HG03469 (cell line): ENCODE results near the gene OXA1L.
"Not testable (repeated sequence)": the region's sequence is repeated elsewhere in the genome, so short reads cannot be mapped to it uniquely, and the experiment has no call there.

Source experiments
- ATAC-seq: cut with Tn5 transposase; IDR thresholded peaks from one replicate; pipeline ENCODE4 v1.9.1; 2021; ENCODE audit warnings: mild to moderate bottlenecking, moderate library complexity, moderate number of reproducible peaks; ENCODE audit not compliant: unreplicated experiment

The OXA1L gene

GRCh38 chr14:22766457-22767322 is at the start of gene OXA1L:
TSS of gene OXA1L (plus strand) at chr14:22766688. CDS start at chr14:22766702, 14 bp downstream.
- ATAC-seq = peak; percentile 45

GRCh38 chr14:22718091-22718490 is 48.4 kb upstream of the OXA1L start:
- ATAC-seq = no peak

- ATAC-seq = no peak
These were observed 45.3 kb upstream of the OXA1L start for GRCh38 chr14:22721213-22721612.

GRCh38 chr14:22723815-22724214 is 42.7 kb upstream of the OXA1L start:
- no peak for ATAC-seq

DNA sequence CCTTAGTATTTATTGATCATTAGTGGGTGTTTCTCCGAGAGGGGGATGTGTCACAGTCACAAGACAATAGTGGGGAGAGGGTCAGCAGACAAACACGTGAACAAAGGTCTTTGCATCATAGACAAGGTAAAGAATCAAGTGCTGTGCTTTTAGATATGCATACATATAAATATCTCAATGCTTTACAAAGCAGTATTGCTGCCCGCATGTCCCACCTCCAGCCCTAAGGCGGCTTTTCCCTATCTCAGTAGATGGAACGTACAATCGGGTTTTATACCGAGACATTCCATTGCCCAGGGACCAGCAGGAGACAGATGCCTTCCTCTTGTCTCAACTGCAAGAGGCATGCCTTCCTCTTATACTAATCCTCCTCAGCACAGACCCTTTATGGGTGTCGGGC is 41.6 kb upstream of the OXA1L start:
- ATAC-seq = not testable (repeated sequence)

DNA sequence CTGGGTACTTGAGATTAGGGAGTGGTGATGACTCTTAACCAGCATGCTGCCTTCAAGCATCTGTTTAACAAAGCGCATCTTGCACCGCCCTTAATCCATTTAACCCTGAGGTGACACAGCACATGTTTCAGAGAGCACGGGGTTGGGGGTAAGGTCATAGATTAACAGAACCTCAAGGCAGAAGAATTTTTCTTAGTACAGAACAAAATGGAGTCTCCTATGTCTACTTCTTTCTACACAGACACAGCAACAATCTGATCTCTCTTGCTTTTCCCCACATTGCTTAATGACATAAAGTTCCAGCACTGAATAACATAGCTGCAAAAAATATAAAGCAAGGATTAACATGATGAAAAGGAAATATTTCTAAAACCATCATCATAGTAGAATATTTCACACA is 41.1 kb upstream of the OXA1L start:
- ATAC-seq = not testable (repeated sequence)

- ATAC-seq = no peak
These were observed 40.5 kb upstream of the OXA1L start for GRCh38 chr14:22726012-22726411.

GRCh38 chr14:22732062-22732461 is 34.4 kb upstream of the OXA1L start:
- not testable (repeated sequence) for ATAC-seq

DNA sequence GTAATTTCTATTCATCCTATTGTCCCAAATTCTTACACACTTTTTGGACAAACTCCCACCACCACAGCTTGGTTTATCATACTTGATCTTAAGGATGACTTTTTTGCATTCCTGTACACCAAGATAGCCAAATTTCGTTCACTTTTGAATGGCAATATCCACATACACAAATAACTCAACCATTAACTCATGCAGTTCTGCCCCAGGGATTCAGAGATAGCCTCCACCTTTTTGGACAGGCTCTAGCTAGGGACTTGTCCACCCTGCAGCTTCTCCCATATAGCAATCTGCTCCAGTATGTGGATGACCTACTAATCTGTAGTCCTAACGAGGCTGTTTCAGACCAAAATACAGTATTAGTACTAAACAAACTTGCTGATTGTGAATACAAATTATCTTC is 32.7 kb upstream of the OXA1L start:
- ATAC-seq = no peak

DNA sequence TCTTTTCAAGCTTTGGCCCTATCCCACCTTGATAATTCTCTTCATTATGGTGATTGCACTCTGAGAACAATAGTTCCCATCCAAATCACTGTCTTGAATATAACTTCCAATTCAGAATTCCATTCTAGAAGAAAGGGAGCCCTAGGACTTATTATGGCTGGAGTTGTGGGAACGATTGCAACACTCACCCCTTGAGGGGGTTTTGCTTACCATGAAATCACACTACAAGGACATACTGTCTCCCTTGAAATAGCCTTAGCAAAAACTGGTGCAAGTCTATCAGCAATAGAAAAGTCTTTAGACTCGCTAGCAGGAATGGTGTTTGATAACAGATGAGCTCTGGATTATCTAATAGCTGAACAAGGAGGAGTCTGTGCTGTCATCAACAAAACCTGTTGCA is 31.4 kb upstream of the OXA1L start:
- ATAC-seq = no peak

- not testable (repeated sequence) for ATAC-seq
These were observed 30.1 kb upstream of the OXA1L start for GRCh38 chr14:22736384-22736783.

GRCh38 chr14:22737052-22737451 is 29.4 kb upstream of the OXA1L start:
- peak; percentile 70 for ATAC-seq

DNA sequence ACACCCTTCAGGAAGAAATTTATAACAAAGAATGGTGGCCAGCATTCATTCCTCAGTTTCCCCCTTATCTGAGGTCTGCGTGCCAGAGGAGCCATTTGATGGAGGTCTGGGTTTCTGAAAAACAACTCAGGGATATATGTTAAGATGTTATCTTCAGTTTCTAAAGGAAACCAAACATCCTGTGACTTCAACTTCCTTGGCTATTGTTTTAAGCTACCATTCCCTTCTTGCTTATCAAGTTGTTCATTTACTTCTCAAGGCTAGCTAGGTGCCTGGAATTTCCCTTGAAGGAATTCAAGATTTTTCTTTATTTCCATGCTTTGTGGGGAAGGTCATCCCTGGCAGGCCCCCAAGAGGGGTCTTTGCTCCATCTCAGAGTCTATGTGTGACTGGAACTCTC is 27.1 kb upstream of the OXA1L start:
- no peak for ATAC-seq

DNA sequence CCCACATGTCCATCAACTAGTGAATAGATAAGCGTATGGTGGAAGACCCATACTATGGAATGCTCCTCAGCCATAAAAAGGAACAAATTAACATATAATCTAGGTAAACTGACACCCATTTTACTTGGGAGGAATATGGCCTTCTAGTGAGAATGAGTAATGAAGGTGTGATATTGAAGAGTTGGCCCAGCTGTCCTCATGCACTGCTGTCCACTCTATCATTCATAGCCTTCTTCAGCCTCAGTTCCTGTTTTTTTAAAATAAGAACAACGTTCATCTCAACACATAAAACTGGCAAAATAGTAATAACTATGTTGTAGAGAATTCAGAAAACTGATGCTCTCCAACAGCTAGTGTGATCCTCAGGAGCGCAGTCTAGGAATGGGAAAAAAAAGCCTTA is 26.5 kb upstream of the OXA1L start:
- no peak for ATAC-seq

GRCh38 chr14:22747769-22748168 is 18.7 kb upstream of the OXA1L start:
- ATAC-seq = no peak

DNA sequence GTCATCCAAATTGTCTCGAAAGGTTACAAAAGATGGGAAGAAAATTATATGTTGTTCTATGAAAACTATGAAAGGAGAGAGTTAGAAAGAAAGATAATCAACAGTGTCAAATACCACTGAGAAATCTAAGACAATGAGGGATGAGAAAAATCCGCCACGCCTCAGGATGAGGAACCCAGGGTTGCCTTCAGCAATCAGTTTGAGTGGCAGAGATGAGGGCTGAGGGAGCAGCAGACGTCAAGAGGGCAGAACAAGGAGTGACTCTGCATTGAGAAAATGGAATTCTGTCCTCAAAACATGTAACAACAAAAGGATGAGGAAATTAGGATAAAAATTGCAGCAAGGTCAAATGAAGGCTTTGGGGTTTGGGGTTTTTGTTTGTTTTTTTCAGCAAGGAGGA is 18.3 kb upstream of the OXA1L start:
- no peak for ATAC-seq

GRCh38 chr14:22748631-22749068 is 17.8 kb upstream of the OXA1L start:
- ATAC-seq = no peak

DNA sequence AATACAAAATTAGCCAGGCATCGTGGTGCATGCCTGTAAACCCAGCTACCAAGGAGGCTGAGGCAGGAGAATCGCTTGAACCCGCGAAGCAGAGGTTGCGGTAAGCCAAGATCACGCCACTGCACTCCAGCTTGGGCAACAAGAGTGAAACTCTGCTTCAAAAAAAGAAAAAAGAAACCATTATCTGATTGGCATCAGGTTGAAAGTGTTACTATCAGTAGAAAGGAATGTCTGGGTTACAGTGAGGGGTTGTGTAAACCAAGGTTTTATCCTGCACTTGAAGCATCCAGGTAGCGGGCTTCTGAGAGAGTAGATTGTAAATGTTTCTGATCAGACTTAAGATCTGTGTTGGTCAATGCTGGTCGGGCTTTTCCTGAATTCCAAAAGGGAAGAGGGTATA is 14.1 kb upstream of the OXA1L start:
- no peak for ATAC-seq

- no peak for ATAC-seq
These were observed 12.9 kb upstream of the OXA1L start for GRCh38 chr14:22753586-22753985.

DNA sequence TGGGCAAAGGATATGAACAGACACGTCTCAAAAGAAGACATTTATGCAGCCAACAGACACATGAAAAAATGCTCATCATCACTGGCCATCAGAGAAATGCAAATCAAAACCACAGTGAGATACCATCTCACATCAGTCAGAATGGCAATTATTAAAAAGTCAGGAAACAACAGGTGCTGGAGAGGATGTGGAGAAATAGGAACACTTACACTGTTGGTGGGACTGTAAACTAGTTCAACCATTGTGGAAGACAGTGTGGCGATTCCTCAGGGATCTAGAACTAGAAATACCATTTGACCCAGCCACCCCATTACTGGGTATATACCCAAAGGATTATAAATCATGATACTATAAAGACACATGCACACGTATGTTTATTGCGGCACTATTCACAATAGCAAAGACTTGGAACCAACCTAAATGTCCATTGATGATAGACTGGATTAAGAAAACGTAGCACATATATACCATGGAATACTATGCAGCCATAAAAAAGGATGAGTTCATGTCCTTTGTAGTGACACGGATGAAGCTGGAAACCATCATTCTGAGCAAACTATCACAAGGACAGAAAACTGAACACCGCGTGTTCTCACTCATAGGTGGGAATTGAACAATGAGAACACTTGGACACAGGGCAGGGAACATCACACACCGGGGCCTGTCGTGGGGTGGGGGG is 8.4 kb upstream of the OXA1L start:
- ATAC-seq = not testable (repeated sequence)

- no peak for ATAC-seq
These were observed 4.8 kb upstream of the OXA1L start for GRCh38 chr14:22761734-22762133.

DNA sequence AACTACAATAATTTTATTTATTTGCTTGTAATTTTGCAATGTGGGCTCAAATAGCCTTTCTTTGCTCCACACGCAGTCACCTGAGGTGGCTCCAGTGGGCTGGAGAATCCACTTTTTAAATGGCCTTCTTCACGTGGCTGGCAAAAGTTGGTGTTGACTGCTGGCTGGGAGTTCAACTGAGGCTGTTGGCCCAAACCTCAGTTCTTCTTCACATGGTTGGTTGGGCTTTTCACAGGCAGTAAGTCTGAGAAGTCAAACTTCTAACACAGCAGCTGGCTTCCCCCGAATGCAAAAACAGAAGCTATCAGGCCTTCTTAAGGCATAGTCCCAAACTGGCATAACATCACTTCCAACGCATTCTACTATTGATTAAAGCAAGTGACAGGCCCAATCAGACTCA is 2.1 kb upstream of the OXA1L start:
- ATAC-seq = no peak
